Activated CD8-positive, alpha-beta memory T cell treated with anti-CD3 and anti-CD28 coated beads, Interleukin-2, amount 50 U/mL, for 1 hour (primary cell): Measurements from ENCODE around the gene LYRM4.

ENCODE experiments used
- DNase-seq: peaks from one replicate; pipeline ENCODE4 v3.0.0-alpha.2; 2020; ENCODE audit errors: extremely low read depth

The LYRM4 gene

GRCh38 chr6:5280920-5281319 lies 20.2 kb upstream of the LYRM4 start:
- no peak for DNase-seq

GRCh38 chr6:5279891-5280338 lies 19.2 kb upstream of the LYRM4 start:
- no peak for DNase-seq

- DNase-seq = no peak
Observed at GRCh38 chr6:5278565-5279120, 17.9 kb upstream of the LYRM4 start.

- DNase-seq = no peak
Observed at GRCh38 chr6:5278047-5278446, 17.3 kb upstream of the LYRM4 start.

- DNase-seq = no peak
Observed at GRCh38 chr6:5277589-5277988, 16.8 kb upstream of the LYRM4 start.

GRCh38 chr6:5276581-5276980 lies 15.8 kb upstream of the LYRM4 start:
- DNase-seq = no peak

- DNase-seq = no peak
Observed at GRCh38 chr6:5275497-5275896, 14.7 kb upstream of the LYRM4 start.

GRCh38 chr6:5274231-5274630 lies 13.5 kb upstream of the LYRM4 start:
- DNase-seq = no peak

- DNase-seq = no peak
Observed at GRCh38 chr6:5271926-5272325, 11.2 kb upstream of the LYRM4 start.

- DNase-seq = no peak
Observed at GRCh38 chr6:5270093-5270680, 9.4 kb upstream of the LYRM4 start.

GRCh38 chr6:5266423-5266822 lies 5.7 kb upstream of the LYRM4 start:
- no peak for DNase-seq

GRCh38 chr6:5261545-5262109 lies 877 bp upstream of the LYRM4 start:
- no peak for DNase-seq

GRCh38 chr6:5260111-5260620 lies 584 bp downstream of the LYRM4 start:
- DNase-seq = peak; percentile 59

- DNase-seq = no peak
Observed at GRCh38 chr6:5259428-5259827, 1.3 kb downstream of the LYRM4 start.

GRCh38 chr6:5257400-5257799 lies 3.4 kb downstream of the LYRM4 start:
- no peak for DNase-seq

GRCh38 chr6:5256952-5257351 lies 3.8 kb downstream of the LYRM4 start:
- no peak for DNase-seq

- no peak for DNase-seq
Observed at GRCh38 chr6:5250911-5251310, 9.8 kb downstream of the LYRM4 start.

- DNase-seq = no peak
Observed at GRCh38 chr6:5250451-5250850, 10.3 kb downstream of the LYRM4 start.

GRCh38 chr6:5249451-5250122 lies 11.2 kb downstream of the LYRM4 start:
- no peak for DNase-seq

- DNase-seq = no peak
Observed at GRCh38 chr6:5248302-5249098, 12.2 kb downstream of the LYRM4 start.

- no peak for DNase-seq
Observed at GRCh38 chr6:5247201-5247600, 13.5 kb downstream of the LYRM4 start.
